ENCODE results near the gene SMARCC2.

DNA sequence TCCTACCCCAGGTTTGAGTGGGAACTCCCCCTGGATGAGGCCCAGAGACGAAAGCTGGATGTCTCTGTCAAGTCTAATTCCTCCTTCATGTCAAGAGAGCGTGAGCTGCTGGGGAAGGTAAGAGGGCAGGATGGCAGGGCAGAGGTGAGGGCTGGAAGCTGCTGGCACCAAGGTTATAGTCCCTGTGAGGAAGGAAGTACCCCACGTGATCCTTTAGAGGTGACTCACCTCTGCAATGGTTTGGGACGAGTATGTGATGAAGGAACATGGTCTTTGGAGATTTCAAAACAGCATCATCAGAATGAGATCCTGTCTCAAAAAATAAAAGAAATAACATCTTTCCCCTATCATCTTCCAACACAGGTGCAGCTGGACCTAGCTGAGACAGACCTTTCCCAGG lies 46.1 kb downstream of the SMARCC2 start:
- TF ChIP-seq, protein P1, sequence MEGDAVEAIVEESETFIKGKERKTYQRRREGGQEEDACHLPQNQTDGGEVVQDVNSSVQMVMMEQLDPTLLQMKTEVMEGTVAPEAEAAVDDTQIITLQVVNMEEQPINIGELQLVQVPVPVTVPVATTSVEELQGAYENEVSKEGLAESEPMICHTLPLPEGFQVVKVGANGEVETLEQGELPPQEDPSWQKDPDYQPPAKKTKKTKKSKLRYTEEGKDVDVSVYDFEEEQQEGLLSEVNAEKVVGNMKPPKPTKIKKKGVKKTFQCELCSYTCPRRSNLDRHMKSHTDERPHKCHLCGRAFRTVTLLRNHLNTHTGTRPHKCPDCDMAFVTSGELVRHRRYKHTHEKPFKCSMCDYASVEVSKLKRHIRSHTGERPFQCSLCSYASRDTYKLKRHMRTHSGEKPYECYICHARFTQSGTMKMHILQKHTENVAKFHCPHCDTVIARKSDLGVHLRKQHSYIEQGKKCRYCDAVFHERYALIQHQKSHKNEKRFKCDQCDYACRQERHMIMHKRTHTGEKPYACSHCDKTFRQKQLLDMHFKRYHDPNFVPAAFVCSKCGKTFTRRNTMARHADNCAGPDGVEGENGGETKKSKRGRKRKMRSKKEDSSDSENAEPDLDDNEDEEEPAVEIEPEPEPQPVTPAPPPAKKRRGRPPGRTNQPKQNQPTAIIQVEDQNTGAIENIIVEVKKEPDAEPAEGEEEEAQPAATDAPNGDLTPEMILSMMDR (IDR thresholded peaks at IDR 0.05 in 4 of 5, conservative IDR thresholded peaks at IDR 0.05 in 1 of 5): no peak
- no peak for TF ChIP-seq POLR2A (IDR thresholded peaks at IDR 0.05)
